WTC11 (cell line): ENCODE results near the gene MFSD12.

Source experiments
- E2F4 ChIP-seq: sonication (generic); formaldehyde crosslinking; IDR thresholded peaks from 2 replicates; pipeline ENCODE4 v1.8.1; 2022; ENCODE audit warnings: low read depth, mild to moderate bottlenecking, moderate library complexity, missing genetic modification reagents, borderline replicate concordance
- ESRRA ChIP-seq: sonication (generic); formaldehyde crosslinking; IDR thresholded peaks from 2 replicates; pipeline ENCODE4 v1.8.1; 2022; ENCODE audit warnings: mild to moderate bottlenecking, missing genetic modification reagents, borderline replicate concordance
- SP1 ChIP-seq: sonication (generic); formaldehyde crosslinking; conservative IDR thresholded peaks from 2 replicates; pipeline ENCODE4 v1.8.1; 2022; ENCODE audit warnings: missing genetic modification reagents
- TF ChIP-seq, protein P1 (sequence below): sonication (generic); formaldehyde crosslinking; IDR thresholded peaks from 2 replicates; pipeline ENCODE4 v1.8.1; 2023; ENCODE audit warnings: mild to moderate bottlenecking, missing genetic modification reagents, moderate library complexity
- TF ChIP-seq, protein P2 (sequence below): fragments of 200-600 bp; IDR thresholded peaks from 2 replicates; pipeline ENCODE4 v1.8.0; 2022; ENCODE audit warnings: antibody characterized with exemption
- TF ChIP-seq, protein P3 (sequence below): sonication (generic); formaldehyde crosslinking; IDR thresholded peaks from 2 replicates; pipeline ENCODE4 v1.8.0; 2022; ENCODE audit warnings: mild to moderate bottlenecking, missing genetic modification reagents

GRCh38 chr19:3494559-3494958 lies 62.8 kb downstream of the MFSD12 start:
- TF ChIP-seq, protein P1, sequence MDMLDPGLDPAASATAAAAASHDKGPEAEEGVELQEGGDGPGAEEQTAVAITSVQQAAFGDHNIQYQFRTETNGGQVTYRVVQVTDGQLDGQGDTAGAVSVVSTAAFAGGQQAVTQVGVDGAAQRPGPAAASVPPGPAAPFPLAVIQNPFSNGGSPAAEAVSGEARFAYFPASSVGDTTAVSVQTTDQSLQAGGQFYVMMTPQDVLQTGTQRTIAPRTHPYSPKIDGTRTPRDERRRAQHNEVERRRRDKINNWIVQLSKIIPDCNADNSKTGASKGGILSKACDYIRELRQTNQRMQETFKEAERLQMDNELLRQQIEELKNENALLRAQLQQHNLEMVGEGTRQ (CRISPR knock-in tag), result no peak
- TF ChIP-seq E2F4 (CRISPR knock-in tag) (no peak), ESRRA (CRISPR knock-in tag) (no peak), SP1 (CRISPR knock-in tag) (no peak)
- TF ChIP-seq, protein P2, sequence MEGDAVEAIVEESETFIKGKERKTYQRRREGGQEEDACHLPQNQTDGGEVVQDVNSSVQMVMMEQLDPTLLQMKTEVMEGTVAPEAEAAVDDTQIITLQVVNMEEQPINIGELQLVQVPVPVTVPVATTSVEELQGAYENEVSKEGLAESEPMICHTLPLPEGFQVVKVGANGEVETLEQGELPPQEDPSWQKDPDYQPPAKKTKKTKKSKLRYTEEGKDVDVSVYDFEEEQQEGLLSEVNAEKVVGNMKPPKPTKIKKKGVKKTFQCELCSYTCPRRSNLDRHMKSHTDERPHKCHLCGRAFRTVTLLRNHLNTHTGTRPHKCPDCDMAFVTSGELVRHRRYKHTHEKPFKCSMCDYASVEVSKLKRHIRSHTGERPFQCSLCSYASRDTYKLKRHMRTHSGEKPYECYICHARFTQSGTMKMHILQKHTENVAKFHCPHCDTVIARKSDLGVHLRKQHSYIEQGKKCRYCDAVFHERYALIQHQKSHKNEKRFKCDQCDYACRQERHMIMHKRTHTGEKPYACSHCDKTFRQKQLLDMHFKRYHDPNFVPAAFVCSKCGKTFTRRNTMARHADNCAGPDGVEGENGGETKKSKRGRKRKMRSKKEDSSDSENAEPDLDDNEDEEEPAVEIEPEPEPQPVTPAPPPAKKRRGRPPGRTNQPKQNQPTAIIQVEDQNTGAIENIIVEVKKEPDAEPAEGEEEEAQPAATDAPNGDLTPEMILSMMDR, result no peak
- TF ChIP-seq, protein P3, sequence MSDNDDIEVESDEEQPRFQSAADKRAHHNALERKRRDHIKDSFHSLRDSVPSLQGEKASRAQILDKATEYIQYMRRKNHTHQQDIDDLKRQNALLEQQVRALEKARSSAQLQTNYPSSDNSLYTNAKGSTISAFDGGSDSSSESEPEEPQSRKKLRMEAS (CRISPR knock-in tag), result no peak
